Measurements from ENCODE around the gene PCNX4.

The PCNX4 gene

GRCh38 chr14:60197629-60198303 lies 106.0 kb downstream of the PCNX4 start:
- TF ChIP-seq CTBP1 (IDR thresholded peaks at IDR 0.05; ENCODE audit: borderline replicate concordance): no peak
- no peak for TF ChIP-seq FOXK2 (IDR thresholded peaks at IDR 0.05)
- no peak for TF ChIP-seq FOXA1 (IDR thresholded peaks at IDR 0.05)
- TF ChIP-seq FOXM1 (IDR thresholded peaks at IDR 0.05; ENCODE audit: borderline replicate concordance): no peak
- no peak for TF ChIP-seq TARDBP (IDR thresholded peaks at IDR 0.05)
- no peak for TF ChIP-seq ZNF384 (IDR thresholded peaks at IDR 0.05)
- TF ChIP-seq SP1 (IDR thresholded peaks at IDR 0.05): no peak
- TF ChIP-seq HDGF (IDR thresholded peaks at IDR 0.05; ENCODE audit: borderline replicate concordance): no peak
- TF ChIP-seq NFRKB (IDR thresholded peaks at IDR 0.05): no peak
- no peak for TF ChIP-seq ARNT (IDR thresholded peaks at IDR 0.05)
- TF ChIP-seq L3MBTL2 (conservative IDR thresholded peaks at IDR 0.05): no peak
- TF ChIP-seq LEF1 (IDR thresholded peaks at IDR 0.05; ENCODE audit: borderline replicate concordance): no peak
- TF ChIP-seq PKNOX1 (IDR thresholded peaks at IDR 0.05): no peak
- no peak for TF ChIP-seq SUZ12 (IDR thresholded peaks at IDR 0.05)
- TF ChIP-seq ELF4 (IDR thresholded peaks at IDR 0.05): no peak
- no peak for TF ChIP-seq BHLHE40 (IDR thresholded peaks at IDR 0.05; ENCODE audit: borderline replicate concordance)
- POLR2A ChIA-PET: no interaction called here
- CTCF ChIA-PET: no interaction called here
- DNase-seq (ENCODE audit: extremely low spot score): no peak

GRCh38 chr14:60199321-60199720 lies 107.6 kb downstream of the PCNX4 start:
- CTCF ChIA-PET: no interaction called here
- TF ChIP-seq PKNOX1 (IDR thresholded peaks at IDR 0.05) (no peak), SUZ12 (IDR thresholded peaks at IDR 0.05) (no peak), CTBP1 (IDR thresholded peaks at IDR 0.05; ENCODE audit: borderline replicate concordance) (no peak), ZNF384 (IDR thresholded peaks at IDR 0.05) (no peak), HDGF (IDR thresholded peaks at IDR 0.05; ENCODE audit: borderline replicate concordance) (no peak), L3MBTL2 (conservative IDR thresholded peaks at IDR 0.05) (no peak)
- no peak for DNase-seq (ENCODE audit: extremely low spot score)
- POLR2A ChIA-PET: interaction anchor here (1.4 kb wide), 1 partner anchor 50 kb away, joined by 3 read pairs; the partner anchor contains the start of gene PPM1A

- ChIA-PET CTCF (no interaction called here), POLR2A (interaction anchor here (2.9 kb wide), 1 partner anchor 45 kb away, joined by 12 read pairs; the partner anchor contains the start of gene PPM1A)
- no peak for DNase-seq (ENCODE audit: extremely low spot score)
- TF ChIP-seq NFRKB (IDR thresholded peaks at IDR 0.05) (no peak), SUZ12 (IDR thresholded peaks at IDR 0.05) (no peak), FOXA1 (IDR thresholded peaks at IDR 0.05) (no peak), FOXK2 (IDR thresholded peaks at IDR 0.05) (no peak), FOXM1 (IDR thresholded peaks at IDR 0.05; ENCODE audit: borderline replicate concordance) (no peak), ZNF384 (IDR thresholded peaks at IDR 0.05) (no peak), L3MBTL2 (conservative IDR thresholded peaks at IDR 0.05) (no peak), CTBP1 (IDR thresholded peaks at IDR 0.05; ENCODE audit: borderline replicate concordance) (no peak), ELF4 (IDR thresholded peaks at IDR 0.05) (no peak), ARNT (IDR thresholded peaks at IDR 0.05) (no peak), LEF1 (IDR thresholded peaks at IDR 0.05; ENCODE audit: borderline replicate concordance) (no peak), BHLHE40 (IDR thresholded peaks at IDR 0.05; ENCODE audit: borderline replicate concordance) (no peak), PKNOX1 (IDR thresholded peaks at IDR 0.05) (no peak), HDGF (IDR thresholded peaks at IDR 0.05; ENCODE audit: borderline replicate concordance) (no peak), TARDBP (IDR thresholded peaks at IDR 0.05) (no peak), SP1 (IDR thresholded peaks at IDR 0.05) (no peak)
Measured at GRCh38 chr14:60204104-60204842, 112.5 kb downstream of the PCNX4 start.

- ChIA-PET CTCF (no interaction called here), POLR2A (interaction anchor here (2.9 kb wide), 1 partner anchor 44 kb away, joined by 12 read pairs; the partner anchor contains the start of gene PPM1A)
- no peak for DNase-seq (ENCODE audit: extremely low spot score)
- TF ChIP-seq SP1 (IDR thresholded peaks at IDR 0.05): no peak
- no peak for TF ChIP-seq CTBP1 (IDR thresholded peaks at IDR 0.05; ENCODE audit: borderline replicate concordance)
- TF ChIP-seq NFRKB (IDR thresholded peaks at IDR 0.05): no peak
- no peak for TF ChIP-seq L3MBTL2 (conservative IDR thresholded peaks at IDR 0.05)
Measured at GRCh38 chr14:60204843-60205774, 113.4 kb downstream of the PCNX4 start.

- DNase-seq (ENCODE audit: extremely low spot score): no peak
- TF ChIP-seq SUZ12 (IDR thresholded peaks at IDR 0.05) (no peak), FOXK2 (IDR thresholded peaks at IDR 0.05) (no peak), L3MBTL2 (conservative IDR thresholded peaks at IDR 0.05) (no peak)
- ChIA-PET POLR2A (no interaction called here), CTCF (no interaction called here)
Measured at GRCh38 chr14:60206249-60206670, 114.5 kb downstream of the PCNX4 start.

All from HEK293T (cell line).